A673 (cell line): ENCODE measurements around the gene OSGIN1.

Source experiments
- CTCF ChIP-seq: fragments of 300-800, 200-600 bp; sonication (generic); conservative IDR thresholded peaks from 2 replicates; pipeline ENCODE4 v1.5.1; 2017; ENCODE audit warnings: low read depth, mild to moderate bottlenecking, antibody characterized with exemption, low read length, moderate library complexity, mixed read lengths
- EZH2 ChIP-seq: fragments of 200-600 bp; sonication (generic); IDR thresholded peaks from 2 replicates; pipeline ENCODE4 v1.6.1; 2017; ENCODE audit warnings: borderline replicate concordance, low read depth, mild to moderate bottlenecking, mixed read lengths, antibody characterized with exemption, low read length; ENCODE audit not compliant: poor library complexity, severe bottlenecking

DNA sequence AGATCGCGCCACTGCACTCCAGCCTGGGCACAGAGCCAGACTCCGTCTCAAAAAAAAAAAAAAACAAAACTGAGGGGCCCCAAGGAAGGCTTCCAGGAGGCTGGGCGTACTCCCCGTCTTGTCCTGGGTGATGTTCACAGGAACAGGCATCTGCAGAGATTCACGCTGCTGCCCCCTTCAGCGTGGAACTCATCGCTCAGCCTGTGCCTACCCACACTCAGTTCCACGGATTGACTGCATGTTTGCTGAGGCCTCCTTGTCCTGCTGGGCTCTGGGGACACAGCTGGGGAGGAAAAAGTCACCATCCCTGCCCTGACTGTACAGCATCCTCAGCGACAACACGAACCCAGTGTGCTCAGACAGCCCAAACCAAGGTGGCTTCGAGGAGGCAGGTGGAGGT lies 12.9 kb upstream of the OSGIN1 start:
- TF ChIP-seq EZH2, result no peak
- TF ChIP-seq CTCF, result no peak
